Ishikawa (cell line): ENCODE data around the gene FADS3.
A peak's percentile ranks its signal among the peaks of the same experiment; 100 is the strongest.

Experiments used
- CEBPB ChIP-seq: IDR thresholded peaks from 2 replicates; pipeline ENCODE4 v1.6.1; 2012
- CREB1 ChIP-seq: IDR thresholded peaks from 2 replicates; pipeline ENCODE4 v1.6.1; 2012; ENCODE audit warnings: low read depth
- EGR1 ChIP-seq: IDR thresholded peaks from 2 replicates; pipeline ENCODE4 v1.6.1; 2012
- EP300 ChIP-seq: IDR thresholded peaks from 2 replicates; pipeline ENCODE4 v1.6.1; 2012; ENCODE audit warnings: borderline replicate concordance
- FOXM1 ChIP-seq: IDR thresholded peaks from 2 replicates; pipeline ENCODE4 v1.6.1; 2012; ENCODE audit warnings: low read depth, borderline replicate concordance
- NFIC ChIP-seq: IDR thresholded peaks from 2 replicates; pipeline ENCODE4 v1.6.1; 2012
- RAD21 ChIP-seq: IDR thresholded peaks from 2 replicates; pipeline ENCODE4 v1.6.1; 2012; ENCODE audit warnings: low read depth
- TAF1 ChIP-seq: IDR thresholded peaks from 2 replicates; pipeline ENCODE4 v1.6.1; 2012; ENCODE audit warnings: low read depth, mild to moderate bottlenecking
- TCF12 ChIP-seq: IDR thresholded peaks from 2 replicates; pipeline ENCODE4 v1.6.1; 2012; ENCODE audit warnings: low read depth
- TEAD4 ChIP-seq: IDR thresholded peaks from 2 replicates; pipeline ENCODE4 v1.6.1; 2012
- YY1 ChIP-seq: IDR thresholded peaks from 2 replicates; pipeline ENCODE4 v1.6.1; 2012; ENCODE audit warnings: low read depth
- ZBTB7A ChIP-seq: IDR thresholded peaks from 2 replicates; pipeline ENCODE4 v1.6.1; 2012; ENCODE audit warnings: low read depth
- TF ChIP-seq, protein P1 (sequence below): IDR thresholded peaks from 2 replicates; pipeline ENCODE4 v1.6.1; 2012
- TF ChIP-seq, protein P2 (sequence below): IDR thresholded peaks from 2 replicates; pipeline ENCODE4 v1.6.1; 2012
- TF ChIP-seq, protein P3 (sequence below): IDR thresholded peaks from 2 replicates; pipeline ENCODE4 v1.6.1; 2012; ENCODE audit warnings: low read depth, mild to moderate bottlenecking

FADS3 gene

DNA sequence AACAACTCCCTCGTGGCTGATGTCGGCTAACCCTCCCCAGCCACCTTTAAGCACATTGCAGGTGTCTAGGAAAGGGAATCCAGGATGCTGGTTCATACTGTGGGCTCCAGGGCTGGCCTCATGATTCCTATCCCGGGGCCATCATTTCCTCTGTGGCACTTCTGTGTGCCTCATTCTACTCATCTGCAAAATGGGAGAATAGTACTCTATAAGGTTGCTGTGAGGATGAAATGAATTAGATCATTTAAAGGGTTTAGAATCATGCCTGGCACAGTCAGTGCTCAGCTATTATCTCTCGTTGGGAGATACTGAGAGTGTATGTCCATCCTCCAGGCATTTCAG is 4.3 kb upstream of the FADS3 start:
- TF ChIP-seq RAD21 = no peak
- no peak for TF ChIP-seq TCF12
- TF ChIP-seq ZBTB7A = no peak
- no peak for TF ChIP-seq CEBPB
- TF ChIP-seq, protein P1, sequence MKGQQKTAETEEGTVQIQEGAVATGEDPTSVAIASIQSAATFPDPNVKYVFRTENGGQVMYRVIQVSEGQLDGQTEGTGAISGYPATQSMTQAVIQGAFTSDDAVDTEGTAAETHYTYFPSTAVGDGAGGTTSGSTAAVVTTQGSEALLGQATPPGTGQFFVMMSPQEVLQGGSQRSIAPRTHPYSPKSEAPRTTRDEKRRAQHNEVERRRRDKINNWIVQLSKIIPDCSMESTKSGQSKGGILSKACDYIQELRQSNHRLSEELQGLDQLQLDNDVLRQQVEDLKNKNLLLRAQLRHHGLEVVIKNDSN = no peak
- no peak for TF ChIP-seq NFIC

DNA sequence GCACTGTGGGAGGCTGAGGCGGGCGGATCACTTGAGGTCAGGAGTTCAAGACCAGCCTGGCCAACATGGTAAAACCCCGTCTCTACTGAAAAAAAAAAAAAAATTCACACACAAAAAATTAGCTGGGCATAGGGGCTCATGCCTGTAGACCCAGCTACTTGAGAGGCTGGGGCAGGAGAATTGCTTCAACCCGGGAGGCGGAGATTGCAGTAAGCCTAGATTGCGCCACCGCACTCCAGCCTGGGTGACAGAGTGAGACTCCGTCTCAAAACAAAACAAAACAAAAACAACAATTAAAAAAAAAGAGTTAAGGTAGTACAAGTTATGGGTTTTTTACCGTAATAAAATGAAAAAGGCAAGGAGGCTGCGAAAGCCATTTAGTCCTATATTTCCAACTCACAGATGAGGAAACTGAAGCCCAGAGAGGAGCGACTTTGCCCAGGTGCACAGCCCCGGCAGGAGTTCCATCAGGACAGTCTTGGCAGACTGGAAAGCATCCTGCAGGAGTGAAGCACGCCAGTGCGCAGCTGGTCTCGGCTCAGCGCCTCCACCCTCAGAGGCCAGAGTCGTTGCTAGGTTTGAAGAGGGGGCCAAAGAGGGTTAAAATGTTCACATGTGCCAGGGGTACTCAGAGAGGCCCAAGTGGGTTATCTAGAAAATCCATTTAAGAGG is 3.8 kb upstream of the FADS3 start:
- no peak for TF ChIP-seq ZBTB7A
- no peak for TF ChIP-seq EGR1
- no peak for TF ChIP-seq RAD21
- TF ChIP-seq, protein P2, sequence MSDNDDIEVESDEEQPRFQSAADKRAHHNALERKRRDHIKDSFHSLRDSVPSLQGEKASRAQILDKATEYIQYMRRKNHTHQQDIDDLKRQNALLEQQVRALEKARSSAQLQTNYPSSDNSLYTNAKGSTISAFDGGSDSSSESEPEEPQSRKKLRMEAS = no peak
- TF ChIP-seq TCF12 = no peak
- no peak for TF ChIP-seq YY1
- no peak for TF ChIP-seq FOXM1
- TF ChIP-seq EP300 = no peak
- no peak for TF ChIP-seq NFIC
- TF ChIP-seq, protein P1 = no peak
- no peak for TF ChIP-seq CREB1
- TF ChIP-seq, protein P3, sequence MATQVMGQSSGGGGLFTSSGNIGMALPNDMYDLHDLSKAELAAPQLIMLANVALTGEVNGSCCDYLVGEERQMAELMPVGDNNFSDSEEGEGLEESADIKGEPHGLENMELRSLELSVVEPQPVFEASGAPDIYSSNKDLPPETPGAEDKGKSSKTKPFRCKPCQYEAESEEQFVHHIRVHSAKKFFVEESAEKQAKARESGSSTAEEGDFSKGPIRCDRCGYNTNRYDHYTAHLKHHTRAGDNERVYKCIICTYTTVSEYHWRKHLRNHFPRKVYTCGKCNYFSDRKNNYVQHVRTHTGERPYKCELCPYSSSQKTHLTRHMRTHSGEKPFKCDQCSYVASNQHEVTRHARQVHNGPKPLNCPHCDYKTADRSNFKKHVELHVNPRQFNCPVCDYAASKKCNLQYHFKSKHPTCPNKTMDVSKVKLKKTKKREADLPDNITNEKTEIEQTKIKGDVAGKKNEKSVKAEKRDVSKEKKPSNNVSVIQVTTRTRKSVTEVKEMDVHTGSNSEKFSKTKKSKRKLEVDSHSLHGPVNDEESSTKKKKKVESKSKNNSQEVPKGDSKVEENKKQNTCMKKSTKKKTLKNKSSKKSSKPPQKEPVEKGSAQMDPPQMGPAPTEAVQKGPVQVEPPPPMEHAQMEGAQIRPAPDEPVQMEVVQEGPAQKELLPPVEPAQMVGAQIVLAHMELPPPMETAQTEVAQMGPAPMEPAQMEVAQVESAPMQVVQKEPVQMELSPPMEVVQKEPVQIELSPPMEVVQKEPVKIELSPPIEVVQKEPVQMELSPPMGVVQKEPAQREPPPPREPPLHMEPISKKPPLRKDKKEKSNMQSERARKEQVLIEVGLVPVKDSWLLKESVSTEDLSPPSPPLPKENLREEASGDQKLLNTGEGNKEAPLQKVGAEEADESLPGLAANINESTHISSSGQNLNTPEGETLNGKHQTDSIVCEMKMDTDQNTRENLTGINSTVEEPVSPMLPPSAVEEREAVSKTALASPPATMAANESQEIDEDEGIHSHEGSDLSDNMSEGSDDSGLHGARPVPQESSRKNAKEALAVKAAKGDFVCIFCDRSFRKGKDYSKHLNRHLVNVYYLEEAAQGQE = no peak
- TF ChIP-seq CEBPB = no peak
- TF ChIP-seq TEAD4 = no peak
- TF ChIP-seq TAF1 = no peak

DNA sequence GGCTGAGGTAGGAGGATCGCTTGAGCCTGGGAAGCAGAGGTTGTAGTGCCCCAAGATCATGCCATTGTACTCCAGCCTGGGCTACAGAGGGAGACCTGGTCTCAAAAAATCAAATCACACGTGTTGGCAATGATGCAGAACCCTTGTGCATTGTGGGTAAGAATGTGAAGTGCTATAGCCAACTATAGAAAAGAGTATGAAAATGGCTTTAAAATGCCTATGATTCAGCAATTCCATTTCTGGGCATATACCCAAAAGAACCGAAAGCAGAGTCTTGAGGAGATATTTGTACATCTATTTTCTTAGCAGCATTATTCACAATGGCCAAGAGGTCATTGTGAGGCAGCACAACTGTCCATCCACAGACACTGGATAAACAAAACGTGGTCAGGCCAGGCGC is 2.6 kb upstream of the FADS3 start:
- TF ChIP-seq, protein P2 = no peak
- no peak for TF ChIP-seq EP300
- TF ChIP-seq FOXM1 = no peak
- no peak for TF ChIP-seq TEAD4
- no peak for TF ChIP-seq EGR1
- TF ChIP-seq CREB1 = no peak
- TF ChIP-seq TCF12 = no peak
- TF ChIP-seq NFIC = no peak
- TF ChIP-seq CEBPB = no peak
- no peak for TF ChIP-seq RAD21
- TF ChIP-seq, protein P3 = no peak
- TF ChIP-seq TAF1 = no peak
- no peak for TF ChIP-seq ZBTB7A
- no peak for TF ChIP-seq YY1
- TF ChIP-seq, protein P1 = no peak

DNA sequence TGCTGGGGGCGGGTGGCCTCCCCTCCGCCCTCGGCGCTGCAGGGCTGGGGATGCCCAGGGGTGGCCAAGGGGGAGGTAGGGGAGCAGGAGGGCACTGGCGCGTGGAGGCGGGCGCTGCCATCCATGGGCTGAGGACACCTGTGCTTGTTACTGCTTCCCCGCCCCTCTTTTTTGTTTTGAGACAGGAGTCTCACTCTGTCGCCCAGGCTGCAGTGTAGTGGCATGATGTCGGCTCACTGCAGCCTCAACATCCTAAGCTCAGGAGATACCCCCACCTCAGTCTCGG is 683 bp upstream of the FADS3 start:
- no peak for TF ChIP-seq FOXM1

DNA sequence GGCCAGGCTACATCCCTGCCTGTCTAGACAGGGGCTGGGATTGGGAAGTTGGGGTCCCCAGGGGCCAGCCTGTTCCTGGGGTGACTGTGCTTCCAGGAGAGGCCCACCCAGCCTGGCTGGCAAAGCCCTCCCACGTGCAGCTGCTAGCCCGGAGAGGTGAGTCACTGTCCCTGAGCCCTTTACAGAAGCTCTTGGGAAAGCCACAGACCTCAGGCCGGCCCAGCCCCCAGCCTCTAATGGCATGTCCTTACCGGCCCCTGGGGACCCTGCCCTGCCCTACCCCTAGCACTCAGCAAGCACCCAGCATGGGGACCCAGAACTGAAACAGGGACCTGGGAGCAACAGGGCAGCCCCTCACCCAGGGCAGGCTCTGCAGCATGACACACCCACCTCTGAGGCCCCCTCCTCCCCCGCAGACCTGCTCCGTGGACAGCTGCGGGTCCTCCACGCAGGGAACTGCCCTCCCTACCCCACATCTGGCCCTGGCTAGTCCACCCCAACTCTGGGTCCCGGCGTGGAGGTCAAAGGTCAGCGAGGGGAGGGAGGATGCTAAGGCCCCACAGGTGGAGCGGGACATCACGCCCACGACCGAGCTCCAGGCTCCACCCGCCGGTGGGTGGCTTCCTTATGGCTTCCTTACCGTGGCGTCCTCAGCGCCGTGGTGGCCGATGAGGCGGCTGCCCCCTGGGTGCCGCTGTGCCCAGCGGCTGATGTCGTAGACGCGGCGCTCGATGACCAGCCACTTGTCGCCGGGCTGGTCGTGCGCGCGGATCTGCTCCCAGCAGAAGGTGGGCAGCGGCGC is 615 bp downstream of the FADS3 start:
- TF ChIP-seq EGR1 = peak; percentile 52
- TF ChIP-seq CREB1 = no peak

DNA sequence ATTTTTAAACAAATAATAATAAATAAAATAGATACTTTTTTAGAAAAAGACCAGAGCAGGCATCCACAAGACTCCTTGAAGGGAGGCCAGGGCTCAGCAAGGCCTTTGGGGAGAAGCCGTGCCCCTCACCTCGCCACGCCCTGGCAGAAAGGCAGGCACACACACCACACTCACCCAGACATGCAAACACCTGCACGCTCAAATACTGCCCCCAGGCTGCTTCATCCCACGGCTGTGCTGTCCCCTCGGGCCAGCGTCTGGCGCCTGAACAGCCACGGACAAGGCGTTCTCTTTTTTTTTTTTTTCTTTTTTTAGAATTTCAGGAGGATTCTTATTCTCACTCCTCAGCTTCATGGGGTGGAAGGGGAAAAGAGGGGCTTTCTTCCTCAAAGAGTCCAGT is 1.5 kb downstream of the FADS3 start:
- TF ChIP-seq TAF1 (no peak), EGR1 (no peak), TCF12 (no peak), RAD21 (no peak), ZBTB7A (no peak), EP300 (no peak), CEBPB (no peak), NFIC (no peak), FOXM1 (no peak), TEAD4 (no peak), YY1 (no peak), CREB1 (no peak)
- TF ChIP-seq, protein P2 = no peak
- TF ChIP-seq, protein P1 = no peak
- TF ChIP-seq, protein P3 = no peak
